ENCODE data around the gene PPM1H. TPM values are rescaled to one million over a fixed set of nuclear protein-coding genes. Genes with fewer than 3 reads are reported as not detected.

PPM1H gene
- total RNA-seq, 1 donor from 2014 or later: 0.85 TPM

DNA sequence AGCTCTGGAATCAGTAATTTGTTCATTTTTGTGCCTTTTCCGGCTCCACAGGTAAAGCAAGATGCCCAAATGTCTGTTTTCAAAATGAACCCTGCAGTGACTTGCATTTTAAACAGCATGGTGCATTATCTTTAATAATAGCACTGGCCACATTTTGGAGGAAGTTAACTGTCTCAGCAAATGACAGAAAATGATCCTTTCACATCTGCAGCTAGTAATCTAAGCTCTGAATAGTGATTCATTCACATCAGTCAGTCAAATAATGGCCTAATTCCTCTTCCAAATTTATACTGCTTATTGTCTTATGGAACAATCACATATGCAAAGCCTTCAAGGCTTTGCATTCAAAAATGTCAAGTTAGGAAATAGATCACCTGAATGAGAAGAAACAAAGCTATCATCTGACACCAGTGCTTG, 75.6 kb downstream of the PPM1H start:
- DNase-seq (ENCODE audit: low spot score in 2 of 2): no peak
- Histone ChIP-seq H3K9me3 (no peaks in the 10 kb centered on the region), H3K36me3 (no peaks in the 10 kb centered on the region), H3K4me1 (peaks cover 0 to 15% of the 10 kb centered on the region in 2 donors), H3K27ac (peak overlapping the region in 1 of 2 donors; percentile 70), H3K27me3 (no peaks in the 10 kb centered on the region), H3K4me3 (peak overlapping the region in 1 of 2 donors; percentile 9)
- TF ChIP-seq, protein P1, sequence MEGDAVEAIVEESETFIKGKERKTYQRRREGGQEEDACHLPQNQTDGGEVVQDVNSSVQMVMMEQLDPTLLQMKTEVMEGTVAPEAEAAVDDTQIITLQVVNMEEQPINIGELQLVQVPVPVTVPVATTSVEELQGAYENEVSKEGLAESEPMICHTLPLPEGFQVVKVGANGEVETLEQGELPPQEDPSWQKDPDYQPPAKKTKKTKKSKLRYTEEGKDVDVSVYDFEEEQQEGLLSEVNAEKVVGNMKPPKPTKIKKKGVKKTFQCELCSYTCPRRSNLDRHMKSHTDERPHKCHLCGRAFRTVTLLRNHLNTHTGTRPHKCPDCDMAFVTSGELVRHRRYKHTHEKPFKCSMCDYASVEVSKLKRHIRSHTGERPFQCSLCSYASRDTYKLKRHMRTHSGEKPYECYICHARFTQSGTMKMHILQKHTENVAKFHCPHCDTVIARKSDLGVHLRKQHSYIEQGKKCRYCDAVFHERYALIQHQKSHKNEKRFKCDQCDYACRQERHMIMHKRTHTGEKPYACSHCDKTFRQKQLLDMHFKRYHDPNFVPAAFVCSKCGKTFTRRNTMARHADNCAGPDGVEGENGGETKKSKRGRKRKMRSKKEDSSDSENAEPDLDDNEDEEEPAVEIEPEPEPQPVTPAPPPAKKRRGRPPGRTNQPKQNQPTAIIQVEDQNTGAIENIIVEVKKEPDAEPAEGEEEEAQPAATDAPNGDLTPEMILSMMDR (IDR thresholded peaks at IDR 0.05): no peak
- intact Hi-C loops (cut with DNase I): no loop called here

DNA sequence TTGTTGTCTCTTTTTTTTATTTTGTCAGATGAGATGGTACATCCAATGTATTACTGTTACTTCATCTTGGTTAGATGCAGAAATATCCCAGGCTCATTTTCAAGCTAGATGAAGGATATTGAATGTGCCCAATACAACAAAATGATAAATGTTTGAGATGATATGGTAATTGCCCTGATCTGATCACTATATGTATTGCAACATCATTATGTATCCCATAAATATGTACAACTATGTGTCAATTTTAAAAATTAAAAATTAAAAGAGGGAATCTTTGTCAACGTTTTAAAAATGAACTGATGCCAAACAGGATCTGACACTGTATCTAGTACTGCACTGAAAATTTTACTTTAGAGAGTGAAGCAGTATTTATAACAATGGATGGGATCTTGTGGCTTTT, 78.5 kb downstream of the PPM1H start:
- TF ChIP-seq, protein P1 (IDR thresholded peaks at IDR 0.05): no peak
- intact Hi-C loops (cut with DNase I): no loop called here
- H3K4me1 ChIP-seq: peaks cover 0 to 9% of the 10 kb centered on the region in 2 donors
- no peak for DNase-seq (ENCODE audit: low spot score in 2 of 2)
- H3K27me3 ChIP-seq: no peaks in the 10 kb centered on the region
- H3K36me3 ChIP-seq: no peaks in the 10 kb centered on the region
- H3K9me3 ChIP-seq: no peaks in the 10 kb centered on the region
- no peak overlapping the region for H3K27ac ChIP-seq
- no peak overlapping the region for H3K4me3 ChIP-seq

GRCh38 chr12:62854024-62854423, 80.9 kb downstream of the PPM1H start:
- peaks cover 0 to 3% of the 10 kb centered on the region in 2 donors for H3K4me1 ChIP-seq
- no peaks in the 10 kb centered on the region for H3K36me3 ChIP-seq
- H3K4me3 ChIP-seq: no peak overlapping the region
- intact Hi-C loops (cut with DNase I): no loop called here
- no peaks in the 10 kb centered on the region for H3K9me3 ChIP-seq
- no peak overlapping the region for H3K27ac ChIP-seq
- DNase-seq (ENCODE audit: low spot score in 2 of 2): no peak
- no peaks in the 10 kb centered on the region for H3K27me3 ChIP-seq
- TF ChIP-seq, protein P1 (IDR thresholded peaks at IDR 0.05): no peak

DNA sequence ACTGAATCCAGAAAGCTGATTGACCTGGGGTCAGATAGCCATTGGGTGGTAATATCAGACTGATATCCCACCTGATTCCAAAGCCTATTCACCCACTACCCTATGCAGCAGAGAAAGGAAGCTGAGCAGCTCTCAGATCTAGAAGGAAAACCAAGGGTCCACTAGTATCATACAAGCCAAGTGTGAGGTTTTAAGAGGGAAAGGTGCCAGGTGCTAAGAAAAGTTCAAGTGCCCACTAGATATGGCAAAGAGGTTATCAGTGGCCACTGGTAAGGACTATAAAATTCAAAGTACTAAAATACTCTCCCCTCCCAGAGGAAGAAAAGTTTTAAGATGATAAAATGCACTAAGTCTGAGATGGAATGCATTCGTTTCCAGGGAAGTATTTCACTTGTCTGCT, 85.6 kb downstream of the PPM1H start:
- no peak for DNase-seq (ENCODE audit: low spot score in 2 of 2)
- Histone ChIP-seq H3K27me3 (no peaks in the 10 kb centered on the region), H3K27ac (no peak overlapping the region), H3K9me3 (no peaks in the 10 kb centered on the region), H3K36me3 (no peaks in the 10 kb centered on the region), H3K4me1 (peaks cover 0 to 10% of the 10 kb centered on the region in 2 donors), H3K4me3 (no peak overlapping the region)
- intact Hi-C loops (cut with DNase I): no loop called here
- TF ChIP-seq, protein P1 (IDR thresholded peaks at IDR 0.05): no peak

GRCh38 chr12:62848418-62848817, 86.5 kb downstream of the PPM1H start:
- TF ChIP-seq, protein P1 (IDR thresholded peaks at IDR 0.05): no peak
- no peaks in the 10 kb centered on the region for H3K9me3 ChIP-seq
- H3K27me3 ChIP-seq: no peaks in the 10 kb centered on the region
- intact Hi-C loops (cut with DNase I): no loop called here
- H3K4me1 ChIP-seq: peaks cover 0 to 10% of the 10 kb centered on the region in 2 donors
- no peak overlapping the region for H3K4me3 ChIP-seq
- peak overlapping the region in 1 of 2 donors; percentile 21 for H3K27ac ChIP-seq
- DNase-seq (ENCODE audit: low spot score in 2 of 2): no peak
- H3K36me3 ChIP-seq: no peaks in the 10 kb centered on the region

- Histone ChIP-seq H3K27me3 (no peaks in the 10 kb centered on the region), H3K36me3 (no peaks in the 10 kb centered on the region), H3K4me3 (no peak overlapping the region), H3K4me1 (peaks cover 0 to 10% of the 10 kb centered on the region in 2 donors), H3K27ac (no peak overlapping the region), H3K9me3 (no peaks in the 10 kb centered on the region)
- intact Hi-C loops (cut with DNase I): no loop called here
- DNase-seq (ENCODE audit: low spot score in 2 of 2): no peak
- TF ChIP-seq, protein P1 (IDR thresholded peaks at IDR 0.05): no peak
Measured at GRCh38 chr12:62847709-62848108, 87.2 kb downstream of the PPM1H start.
